ENCODE measurements around the gene CHST9. TPM values are rescaled to one million over a fixed set of nuclear protein-coding genes. Genes with fewer than 3 reads are reported as not detected.
A peak's percentile ranks its signal among the peaks of the same experiment; 100 is the strongest.
"Not testable (repeated sequence)": the region's sequence is repeated elsewhere in the genome, so short reads cannot be mapped to it uniquely, and the experiment has no call there.

CHST9 gene
- total RNA-seq, 1 donor from 2014 or later = 5.6 TPM

- no peaks in the 10 kb centered on the region for H3K36me3 ChIP-seq
- DNase-seq = no peak
- no peaks in the 10 kb centered on the region for H3K4me1 ChIP-seq
- TF ChIP-seq CTCF (IDR thresholded peaks at IDR 0.05) = no peak
- H3K9me3 ChIP-seq = no peaks in the 10 kb centered on the region
- no peaks in the 10 kb centered on the region for H3K27me3 ChIP-seq (ENCODE audit: low read depth)
- intact Hi-C loops (cut with DNase I) = no loop called here
- ATAC-seq = no peak
- no peak overlapping the region for H3K4me3 ChIP-seq
- no peak overlapping the region for H3K27ac ChIP-seq
These were observed 208.9 kb downstream of the CHST9 start for GRCh38 chr18:26976206-26976605.

- intact Hi-C loops (cut with DNase I); H3K4me1 ChIP-seq; H3K9me3 ChIP-seq; H3K27me3 ChIP-seq (ENCODE audit: low read depth); H3K27ac ChIP-seq; DNase-seq; ATAC-seq; H3K4me3 ChIP-seq; H3K36me3 ChIP-seq: not testable (repeated sequence)
These were observed 212.6 kb downstream of the CHST9 start for GRCh38 chr18:26972549-26972948.

- ATAC-seq = no peak
- H3K27ac ChIP-seq = no peak overlapping the region
- no peak for DNase-seq
- H3K4me1 ChIP-seq = no peaks in the 10 kb centered on the region
- no peak overlapping the region for H3K4me3 ChIP-seq
- no peak for TF ChIP-seq CTCF (IDR thresholded peaks at IDR 0.05)
- H3K9me3 ChIP-seq = no peaks in the 10 kb centered on the region
- H3K27me3 ChIP-seq (ENCODE audit: low read depth) = no peaks in the 10 kb centered on the region
- intact Hi-C loops (cut with DNase I) = no loop called here
- no peaks in the 10 kb centered on the region for H3K36me3 ChIP-seq
These were observed 213.7 kb downstream of the CHST9 start for GRCh38 chr18:26971409-26971808.

GRCh38 chr18:26970637-26971036, 214.5 kb downstream of the CHST9 start:
- intact Hi-C loops (cut with DNase I) = no loop called here
- Histone ChIP-seq H3K4me3 (no peak overlapping the region), H3K27me3 (ENCODE audit: low read depth) (no peaks in the 10 kb centered on the region), H3K36me3 (no peaks in the 10 kb centered on the region), H3K27ac (no peak overlapping the region), H3K9me3 (no peaks in the 10 kb centered on the region), H3K4me1 (no peaks in the 10 kb centered on the region)
- ATAC-seq (no peak), DNase-seq (no peak)
- TF ChIP-seq CTCF (IDR thresholded peaks at IDR 0.05) = no peak

GRCh38 chr18:26965206-26965605, 219.9 kb downstream of the CHST9 start:
- Histone ChIP-seq H3K4me1 (no peaks in the 10 kb centered on the region), H3K27ac (no peak overlapping the region), H3K36me3 (no peaks in the 10 kb centered on the region), H3K4me3 (no peak overlapping the region), H3K9me3 (no peaks in the 10 kb centered on the region), H3K27me3 (ENCODE audit: low read depth) (no peaks in the 10 kb centered on the region)
- no peak for ATAC-seq
- intact Hi-C loops (cut with DNase I) = no loop called here
- TF ChIP-seq CTCF (IDR thresholded peaks at IDR 0.05) = no peak
- no peak for DNase-seq

GRCh38 chr18:26963292-26963691, 221.8 kb downstream of the CHST9 start:
- intact Hi-C loops (cut with DNase I) = no loop called here
- Histone ChIP-seq H3K27me3 (ENCODE audit: low read depth) (no peaks in the 10 kb centered on the region), H3K4me1 (no peaks in the 10 kb centered on the region), H3K4me3 (no peak overlapping the region), H3K36me3 (no peaks in the 10 kb centered on the region), H3K9me3 (no peaks in the 10 kb centered on the region), H3K27ac (no peak overlapping the region)
- DNase-seq (no peak), ATAC-seq (peak; percentile 72 to 92)
- TF ChIP-seq CTCF (IDR thresholded peaks at IDR 0.05) = peak; percentile 39
